ENCODE data around the gene CDH13.

The CDH13 gene

DNA sequence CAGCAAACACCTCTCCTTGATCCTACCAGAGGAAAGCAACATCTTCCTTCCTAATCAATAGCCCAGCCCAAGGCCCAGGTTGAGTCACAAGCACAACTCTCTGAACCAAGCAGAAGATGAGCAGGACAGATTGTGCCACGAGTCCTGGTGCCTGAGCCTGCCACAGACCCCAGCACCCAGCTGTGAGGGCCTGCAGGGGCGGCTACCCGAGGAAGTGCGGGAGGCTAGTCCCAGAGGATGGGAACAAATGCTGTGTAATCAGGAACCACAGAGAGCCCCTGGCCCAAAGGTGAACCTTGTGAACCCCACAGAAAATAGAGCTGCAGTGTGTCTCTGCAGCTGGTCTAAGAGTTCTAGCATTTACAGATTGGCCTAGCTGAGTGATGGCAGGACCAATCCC lies 1054.2 kb downstream of the CDH13 start:
- no peak for ATAC-seq
- TF ChIP-seq GLIS3 (CRISPR knock-in tag; IDR thresholded peaks at IDR 0.05) (no peak), PATZ1 (CRISPR knock-in tag; IDR thresholded peaks at IDR 0.05; ENCODE audit: borderline replicate concordance) (no peak)

DNA sequence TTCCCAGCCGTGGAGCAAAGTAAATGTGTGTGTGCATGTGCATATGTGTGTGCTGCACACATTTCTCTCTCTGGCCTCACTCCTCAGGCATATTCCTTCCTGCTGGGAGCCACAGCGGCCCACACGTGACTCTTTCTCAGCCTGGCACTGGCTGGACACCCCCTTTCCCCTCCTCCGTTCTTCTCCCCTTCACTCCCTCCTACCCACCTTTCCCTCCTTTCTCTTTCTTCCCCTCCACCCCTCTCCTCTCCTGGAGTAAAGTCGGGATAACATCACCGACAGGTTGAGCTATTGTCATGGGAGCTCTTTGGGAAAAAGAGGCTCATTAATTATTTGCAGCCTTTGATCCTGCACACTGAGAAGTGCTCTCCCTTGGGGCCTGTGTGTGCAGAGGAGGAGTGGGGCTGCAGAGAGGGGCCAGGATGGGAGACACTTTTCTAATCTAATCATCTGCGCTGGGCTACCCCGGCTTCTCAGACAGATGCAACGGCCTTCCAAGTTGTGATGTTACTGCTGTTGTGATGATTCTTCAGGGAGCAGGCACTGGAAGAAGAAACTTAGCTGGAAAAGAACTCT lies 1054.7 kb downstream of the CDH13 start:
- no peak for ATAC-seq
- TF ChIP-seq SNAI2 (CRISPR knock-in tag; IDR thresholded peaks at IDR 0.05): no peak
- no peak for TF ChIP-seq ISL1 (CRISPR knock-in tag; IDR thresholded peaks at IDR 0.05)
- TF ChIP-seq TSHZ2 (CRISPR knock-in tag; IDR thresholded peaks at IDR 0.05): no peak
- TF ChIP-seq TCF4 (CRISPR knock-in tag; IDR thresholded peaks at IDR 0.05; ENCODE audit: borderline replicate concordance): no peak
- TF ChIP-seq ZFP30 (CRISPR knock-in tag; IDR thresholded peaks at IDR 0.05): no peak

DNA sequence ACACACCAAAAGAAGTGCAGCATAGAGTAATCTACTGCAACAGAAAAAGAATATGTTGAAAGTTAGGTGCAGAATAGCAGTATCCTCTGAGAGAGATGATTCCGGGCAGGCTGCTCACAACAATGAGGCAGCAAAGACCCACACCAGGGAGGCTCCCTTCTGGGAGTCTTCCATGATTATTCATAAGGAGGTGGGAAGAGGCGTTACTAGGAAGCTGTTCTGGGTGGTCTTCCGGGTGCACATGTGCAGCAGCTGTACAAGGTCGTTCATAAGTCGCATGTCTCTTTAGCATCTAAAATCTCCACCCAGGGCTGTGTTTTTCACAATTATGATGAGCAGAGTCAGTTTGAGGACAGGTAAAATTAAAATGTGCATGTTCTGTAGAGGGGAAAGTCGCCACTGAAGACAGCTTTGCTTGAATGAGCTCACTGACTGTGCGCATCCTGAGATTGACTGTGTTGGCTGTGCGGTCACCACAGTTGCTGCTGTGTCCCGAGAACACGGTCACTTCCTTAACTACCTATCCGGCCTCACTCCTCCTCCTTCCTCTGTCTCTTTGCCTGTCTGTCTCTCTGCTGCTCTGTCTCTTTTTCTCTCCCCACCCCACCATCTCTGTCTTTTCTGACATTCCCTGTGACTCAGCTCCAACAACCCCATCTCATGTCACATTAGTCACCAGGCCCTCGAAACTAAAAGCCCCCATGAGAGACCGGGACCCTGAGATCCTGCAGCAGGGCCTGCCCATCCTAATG lies 1055.5 kb downstream of the CDH13 start:
- ATAC-seq: no peak
- TF ChIP-seq PATZ1 (CRISPR knock-in tag; IDR thresholded peaks at IDR 0.05; ENCODE audit: borderline replicate concordance): no peak
- TF ChIP-seq ESRRG (CRISPR knock-in tag; IDR thresholded peaks at IDR 0.05): no peak
- no peak for TF ChIP-seq ZC3H10 (CRISPR knock-in tag; IDR thresholded peaks at IDR 0.05)
- TF ChIP-seq ZNF8 (CRISPR knock-in tag; IDR thresholded peaks at IDR 0.05): no peak
- TF ChIP-seq ISL1 (CRISPR knock-in tag; IDR thresholded peaks at IDR 0.05): no peak
- no peak for TF ChIP-seq PPARA (CRISPR knock-in tag; IDR thresholded peaks at IDR 0.05; ENCODE audit: borderline replicate concordance)
- no peak for TF ChIP-seq SNAI2 (CRISPR knock-in tag; IDR thresholded peaks at IDR 0.05)
- TF ChIP-seq ZFP3 (CRISPR knock-in tag; IDR thresholded peaks at IDR 0.05): no peak

DNA sequence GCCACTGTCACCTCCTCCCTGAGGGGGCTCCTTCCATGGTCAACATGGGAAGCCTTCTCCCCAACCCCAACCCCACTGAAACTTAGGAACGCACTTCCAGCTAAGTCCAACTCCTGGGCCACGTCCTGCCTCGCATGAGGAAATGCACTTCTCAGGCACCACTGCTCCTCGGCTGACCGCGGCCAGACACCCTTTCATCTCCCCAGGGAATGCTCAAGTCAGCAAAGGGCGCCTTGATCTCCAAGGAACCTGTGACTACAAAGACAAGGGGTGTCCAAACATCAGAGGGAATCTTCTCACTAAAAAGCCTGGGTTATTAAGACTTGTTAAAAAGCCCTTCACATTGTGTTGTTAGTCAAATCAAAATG lies 1056.1 kb downstream of the CDH13 start:
- ATAC-seq: no peak
- no peak for TF ChIP-seq PATZ1 (CRISPR knock-in tag; IDR thresholded peaks at IDR 0.05; ENCODE audit: borderline replicate concordance)
- TF ChIP-seq ZC3H10 (CRISPR knock-in tag; IDR thresholded peaks at IDR 0.05): no peak
- TF ChIP-seq, protein P1, sequence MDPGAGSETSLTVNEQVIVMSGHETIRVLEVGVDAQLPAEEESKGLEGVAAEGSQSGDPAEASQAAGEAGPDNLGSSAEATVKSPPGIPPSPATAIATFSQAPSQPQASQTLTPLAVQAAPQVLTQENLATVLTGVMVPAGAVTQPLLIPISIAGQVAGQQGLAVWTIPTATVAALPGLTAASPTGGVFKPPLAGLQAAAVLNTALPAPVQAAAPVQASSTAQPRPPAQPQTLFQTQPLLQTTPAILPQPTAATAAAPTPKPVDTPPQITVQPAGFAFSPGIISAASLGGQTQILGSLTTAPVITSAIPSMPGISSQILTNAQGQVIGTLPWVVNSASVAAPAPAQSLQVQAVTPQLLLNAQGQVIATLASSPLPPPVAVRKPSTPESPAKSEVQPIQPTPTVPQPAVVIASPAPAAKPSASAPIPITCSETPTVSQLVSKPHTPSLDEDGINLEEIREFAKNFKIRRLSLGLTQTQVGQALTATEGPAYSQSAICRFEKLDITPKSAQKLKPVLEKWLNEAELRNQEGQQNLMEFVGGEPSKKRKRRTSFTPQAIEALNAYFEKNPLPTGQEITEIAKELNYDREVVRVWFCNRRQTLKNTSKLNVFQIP (CRISPR knock-in tag; IDR thresholded peaks at IDR 0.05; ENCODE audit: borderline replicate concordance, low read depth): no peak
- TF ChIP-seq RARB (CRISPR knock-in tag; IDR thresholded peaks at IDR 0.05): no peak
- no peak for TF ChIP-seq TCF4 (CRISPR knock-in tag; IDR thresholded peaks at IDR 0.05; ENCODE audit: borderline replicate concordance)
- no peak for TF ChIP-seq TOX (CRISPR knock-in tag; IDR thresholded peaks at IDR 0.05; ENCODE audit: borderline replicate concordance)
- no peak for TF ChIP-seq ZNF8 (CRISPR knock-in tag; IDR thresholded peaks at IDR 0.05)

All from SK-N-SH treated with all-trans-retinoic acid at 6 μM for 48 hours (cell line).